ENCODE measurements around the gene AFF1. TPM values are rescaled to one million over a fixed set of nuclear protein-coding genes. Genes with fewer than 3 reads are reported as not detected.
"Not testable (repeated sequence)": the region's sequence is repeated elsewhere in the genome, so short reads cannot be mapped to it uniquely, and the experiment has no call there.

AFF1 gene
- polyA plus RNA-seq, 12 donors: 12.8 to 36.0 (median 23.1) TPM; not detected in 1

DNA sequence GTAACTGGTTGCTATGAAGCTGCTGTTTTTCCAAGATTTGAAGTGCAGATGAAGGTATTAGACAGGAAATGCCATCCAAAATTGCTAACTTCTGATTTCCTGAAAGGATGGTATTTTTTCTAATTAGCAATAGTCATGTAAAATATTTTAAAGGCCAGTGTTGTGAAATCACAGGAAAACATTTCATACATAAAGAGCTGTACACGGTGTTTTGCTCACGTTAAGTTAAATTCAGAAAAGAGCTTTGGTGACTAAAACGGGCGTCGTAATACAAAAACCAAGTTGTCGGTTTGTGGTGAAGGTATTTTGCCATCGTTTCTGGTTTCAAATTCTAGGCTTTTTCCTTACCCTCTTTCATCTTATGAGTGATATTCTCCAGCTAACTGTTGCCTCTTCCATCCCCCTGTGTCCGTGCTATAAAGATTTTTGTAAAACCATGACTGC is 39.8 kb downstream of the AFF1 start:
- DNase-seq: no peak

DNA sequence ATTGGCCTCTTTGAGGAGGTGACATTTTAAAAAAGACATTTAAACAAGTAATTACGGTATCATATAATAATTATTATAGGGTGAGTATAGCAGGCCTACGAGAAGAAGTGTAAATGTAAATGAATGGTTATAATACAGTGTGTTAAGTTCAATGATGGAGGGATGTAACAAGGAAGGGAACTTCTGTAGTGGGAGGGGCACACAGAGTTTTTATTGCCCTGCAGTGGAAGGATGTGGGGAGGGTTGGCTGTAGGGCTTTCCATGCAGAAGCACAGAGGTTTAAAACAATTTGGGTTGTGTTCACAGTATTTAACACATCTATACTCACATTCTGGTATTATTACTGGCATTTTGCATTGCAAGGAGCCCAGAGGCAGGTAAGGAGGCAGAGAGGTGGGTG is 41.1 kb downstream of the AFF1 start:
- no peak for DNase-seq

DNA sequence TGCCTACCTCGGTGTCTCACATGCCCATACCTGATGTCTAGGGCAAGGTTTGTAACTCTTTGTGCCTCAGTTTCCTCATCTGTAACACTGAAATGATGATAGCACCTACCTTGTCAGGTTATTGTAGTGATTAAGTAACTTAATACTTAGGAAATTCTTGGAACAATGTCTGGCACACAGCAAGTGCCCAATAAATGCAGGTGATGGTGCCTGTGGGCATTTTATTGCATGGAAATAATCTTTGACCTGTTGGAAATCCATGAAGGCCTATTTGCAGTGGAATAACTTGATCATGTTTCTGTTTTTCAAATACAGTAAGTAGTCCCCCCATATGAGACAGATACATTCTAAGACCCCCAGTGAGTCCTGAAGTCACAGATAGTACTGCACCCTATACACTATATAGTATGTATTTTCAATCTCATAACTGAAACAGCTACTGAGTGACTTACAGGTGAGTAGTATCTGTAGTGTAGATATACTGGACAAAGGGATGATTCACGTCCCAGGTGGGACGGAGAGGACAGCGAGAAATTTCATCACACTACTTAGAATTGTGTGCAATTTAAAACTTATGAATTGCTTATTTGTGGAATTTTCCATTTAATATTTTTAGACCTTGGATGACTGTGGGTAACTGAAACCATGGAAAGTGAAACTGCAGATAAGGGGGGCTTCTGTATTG is 42.1 kb downstream of the AFF1 start:
- DNase-seq: no peak

DNA sequence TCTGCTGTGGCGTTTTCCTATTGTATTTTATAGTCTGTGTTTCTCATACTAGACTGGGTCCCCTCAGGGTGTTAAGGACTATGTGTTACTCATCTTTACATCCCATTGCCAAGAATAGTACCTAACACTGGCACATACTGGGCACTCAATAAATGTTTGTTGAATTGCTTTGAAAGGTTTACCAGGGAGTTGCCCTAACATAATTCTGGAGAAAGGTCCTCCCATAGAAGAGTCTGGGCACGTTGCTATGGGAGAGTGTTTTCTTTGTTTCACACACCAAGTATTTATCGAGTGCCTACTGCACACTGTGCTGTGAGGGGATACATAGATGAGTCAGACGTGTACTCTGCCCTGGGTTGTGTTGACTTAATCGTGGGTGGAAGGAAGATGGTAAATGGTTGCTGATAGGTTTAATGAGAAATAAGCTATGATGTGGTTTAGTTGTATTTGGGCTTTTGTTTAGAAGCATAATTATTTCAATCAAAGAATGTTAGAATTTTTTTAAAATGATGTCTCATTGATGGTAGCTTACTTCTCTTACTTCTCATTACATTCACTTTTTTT is 42.9 kb downstream of the AFF1 start:
- DNase-seq: no peak

GRCh38 chr4:86978709-86979108 is 43.9 kb downstream of the AFF1 start:
- DNase-seq: no peak

- no peak for DNase-seq
Measured at GRCh38 chr4:86980230-86980629, 45.4 kb downstream of the AFF1 start.

DNA sequence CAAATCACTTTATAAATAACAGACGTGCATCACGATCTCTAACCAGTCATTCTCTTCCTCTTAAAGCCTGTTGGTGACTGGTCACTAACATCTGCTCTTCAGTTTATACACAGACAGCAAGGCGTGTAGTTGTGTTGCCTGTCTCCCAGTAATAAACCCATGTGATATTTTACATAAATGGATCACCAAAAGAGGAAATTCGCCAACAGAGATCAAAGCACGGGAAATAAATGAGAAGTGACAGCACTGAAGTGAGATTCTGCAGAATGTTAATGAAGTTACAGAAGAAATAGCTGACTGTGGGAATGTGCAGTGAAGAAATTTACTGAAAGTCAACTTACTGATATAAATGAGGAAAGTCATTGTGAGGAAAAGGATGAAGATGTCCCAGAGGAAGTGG is 47.0 kb downstream of the AFF1 start:
- no peak for DNase-seq

- not testable (repeated sequence) for DNase-seq
Measured at GRCh38 chr4:86985852-86986251, 51.0 kb downstream of the AFF1 start.

GRCh38 chr4:86989658-86990057 is 54.8 kb downstream of the AFF1 start:
- DNase-seq: not testable (repeated sequence)

GRCh38 chr4:86990510-86990909 is 55.7 kb downstream of the AFF1 start:
- DNase-seq: no peak

- DNase-seq: no peak
Measured at GRCh38 chr4:86991994-86992393, 57.2 kb downstream of the AFF1 start.

DNA sequence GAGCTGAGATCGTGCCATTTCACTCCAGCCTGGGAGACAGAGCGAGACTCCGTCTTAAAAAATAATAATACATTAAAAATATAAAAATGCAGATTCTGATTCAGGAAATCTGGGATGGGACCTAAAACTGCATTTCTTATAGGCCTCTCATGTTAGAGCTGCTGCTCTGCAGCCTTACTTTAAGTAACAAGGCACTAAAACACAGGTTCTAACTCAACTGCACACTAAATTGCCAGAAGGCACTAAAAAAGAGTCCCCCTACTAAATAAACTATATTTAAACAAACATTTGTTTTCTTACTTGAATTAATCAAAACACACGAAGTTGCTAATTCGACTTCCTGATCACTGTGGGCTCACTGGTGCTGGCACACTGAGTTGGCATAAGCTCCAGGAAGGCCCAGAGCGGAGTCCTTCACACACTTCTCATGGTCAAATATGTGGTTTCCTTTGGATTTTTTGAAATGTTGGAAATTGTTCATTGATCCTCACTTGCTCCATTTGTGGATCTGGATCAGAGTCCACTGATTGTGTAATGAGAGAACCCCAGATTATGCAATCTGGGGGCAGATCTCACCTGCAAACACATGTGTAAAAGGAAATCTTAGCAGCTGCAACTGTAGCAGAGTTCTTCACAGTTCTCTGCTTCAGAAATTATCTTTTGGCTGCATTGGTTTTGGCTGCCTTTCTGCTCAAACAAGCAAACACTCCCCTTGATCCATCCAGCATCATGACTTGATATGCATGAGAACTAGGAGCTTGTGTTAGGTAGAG is 59.3 kb downstream of the AFF1 start:
- DNase-seq: no peak

DNA sequence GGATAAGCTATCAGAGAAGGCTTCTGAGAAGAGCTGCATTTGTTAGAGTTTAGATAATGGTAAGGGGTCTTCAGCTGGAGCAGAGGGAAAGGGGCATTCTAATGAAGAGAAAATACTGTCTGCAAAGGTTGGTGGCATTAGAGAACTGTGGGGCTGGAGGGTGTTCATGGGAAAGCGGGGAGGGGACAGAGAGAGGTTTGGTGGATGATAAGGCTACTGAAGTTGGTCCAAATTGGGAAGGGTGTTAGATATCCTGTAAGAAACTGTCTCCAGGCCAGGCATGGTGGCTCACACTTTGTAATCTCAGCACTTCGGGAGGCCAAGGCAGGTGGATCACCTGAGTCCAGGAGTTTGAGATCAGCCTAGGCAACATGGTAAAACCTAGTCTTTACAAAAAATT is 59.9 kb downstream of the AFF1 start:
- DNase-seq: no peak

DNA sequence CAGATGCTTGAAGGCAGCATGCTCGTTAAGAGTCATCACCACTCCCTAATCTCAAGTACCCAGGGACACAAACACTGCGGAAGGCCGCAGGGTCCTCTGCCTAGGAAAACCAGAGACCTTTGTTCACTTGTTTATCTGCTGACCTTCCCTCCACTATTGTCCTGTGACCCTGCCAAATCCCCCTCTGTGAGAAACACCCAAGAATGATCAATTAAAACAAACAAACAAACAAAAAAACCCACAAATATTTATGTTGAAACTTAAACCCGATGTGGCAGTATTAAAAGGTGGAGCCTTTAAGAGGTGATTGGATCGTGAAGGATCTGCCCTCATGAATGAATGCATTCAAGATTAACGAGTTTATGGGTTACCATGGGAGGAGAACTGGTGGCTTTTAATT is 61.7 kb downstream of the AFF1 start:
- not testable (repeated sequence) for DNase-seq

DNA sequence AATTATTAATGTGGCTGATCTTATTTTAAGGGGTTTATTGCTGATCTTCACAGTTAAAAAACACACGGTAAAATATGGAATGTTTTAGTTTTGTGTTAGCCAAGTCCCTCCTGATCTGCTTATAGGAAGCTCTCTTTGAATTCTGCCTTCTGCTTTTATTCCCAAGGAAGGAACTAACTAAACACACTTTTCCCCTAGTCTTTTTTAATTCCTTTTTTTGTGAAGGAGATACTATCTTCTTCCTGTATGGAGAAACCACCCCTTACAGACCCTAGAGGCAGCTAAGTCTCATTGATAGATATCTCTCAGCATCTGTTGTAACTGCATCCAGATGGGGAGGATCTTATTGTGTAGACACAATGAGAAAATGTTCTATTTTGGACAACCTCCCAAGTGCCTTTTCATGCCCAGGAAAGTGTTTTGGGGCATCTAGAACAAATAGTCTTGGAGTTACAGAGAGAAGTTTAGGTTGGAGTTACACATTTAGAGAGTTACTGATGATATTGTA is 64.4 kb downstream of the AFF1 start:
- DNase-seq: no peak

- no peak for DNase-seq
Measured at GRCh38 chr4:87002682-87003043, 67.9 kb downstream of the AFF1 start.

GRCh38 chr4:87003266-87003665 is 68.5 kb downstream of the AFF1 start:
- no peak for DNase-seq

- no peak for DNase-seq
Measured at GRCh38 chr4:87005369-87005689, 70.5 kb downstream of the AFF1 start.

DNA sequence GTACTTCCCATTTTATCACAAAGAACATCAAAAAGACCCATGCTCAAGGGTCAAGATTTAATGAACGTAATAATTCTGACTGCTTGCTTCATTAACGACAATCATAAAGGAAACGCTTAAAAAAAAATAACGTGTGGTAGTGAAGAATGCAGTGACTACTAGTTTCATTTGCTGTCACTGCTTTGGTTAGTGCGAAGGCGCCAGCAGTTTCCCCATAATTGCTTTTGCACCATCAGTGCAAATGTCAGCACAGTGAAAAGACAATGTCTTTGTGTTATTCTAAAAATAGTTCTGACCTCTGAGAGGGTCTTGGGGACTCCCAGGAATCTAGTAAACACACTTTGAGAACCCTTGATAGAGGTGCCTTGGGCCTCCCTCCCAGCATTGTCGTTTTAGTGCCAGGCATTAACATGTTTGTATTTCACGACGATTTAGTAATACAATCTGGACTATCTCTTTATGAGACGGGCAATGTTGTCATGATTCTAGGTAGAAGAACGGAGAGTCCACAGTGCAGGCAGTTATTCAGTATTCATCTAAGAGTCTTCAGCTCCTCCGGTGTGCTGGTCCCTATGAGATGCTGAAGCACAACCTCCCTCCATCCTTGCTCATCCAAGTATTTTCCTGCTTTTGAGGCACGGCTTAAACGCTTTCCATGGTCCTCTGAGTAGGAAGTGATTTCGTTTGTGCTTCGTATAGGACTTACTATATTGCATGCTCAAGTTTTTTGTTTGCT is 71.0 kb downstream of the AFF1 start:
- no peak for DNase-seq

DNA sequence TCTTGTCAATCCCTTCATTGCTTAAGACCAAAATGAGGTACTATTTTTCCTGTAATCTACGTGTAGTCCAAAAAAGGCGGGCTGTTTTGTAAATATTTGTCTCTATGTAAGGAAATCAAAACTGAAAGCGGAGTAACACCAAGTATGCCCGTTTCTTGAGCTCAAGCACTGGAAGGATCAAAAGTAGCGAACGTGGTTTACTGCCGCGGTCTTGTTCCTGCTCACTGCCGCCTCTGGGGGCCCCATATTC is 71.5 kb downstream of the AFF1 start:
- no peak for DNase-seq

GRCh38 chr4:87006676-87007527 is 72.1 kb downstream of the AFF1 start:
- DNase-seq: peak; percentile 92
